Activated CD8-positive, alpha-beta memory T cell treated with anti-CD3 and anti-CD28 coated beads for 24 hours (primary cell): ENCODE data around the gene FCGR1A.
"Not testable (repeated sequence)": the region's sequence is repeated elsewhere in the genome, so short reads cannot be mapped to it uniquely, and the experiment has no call there.

ENCODE experiments used
- DNase-seq: peaks from one replicate; pipeline ENCODE4 v3.0.0-alpha.2; 2020

FCGR1A gene

DNA sequence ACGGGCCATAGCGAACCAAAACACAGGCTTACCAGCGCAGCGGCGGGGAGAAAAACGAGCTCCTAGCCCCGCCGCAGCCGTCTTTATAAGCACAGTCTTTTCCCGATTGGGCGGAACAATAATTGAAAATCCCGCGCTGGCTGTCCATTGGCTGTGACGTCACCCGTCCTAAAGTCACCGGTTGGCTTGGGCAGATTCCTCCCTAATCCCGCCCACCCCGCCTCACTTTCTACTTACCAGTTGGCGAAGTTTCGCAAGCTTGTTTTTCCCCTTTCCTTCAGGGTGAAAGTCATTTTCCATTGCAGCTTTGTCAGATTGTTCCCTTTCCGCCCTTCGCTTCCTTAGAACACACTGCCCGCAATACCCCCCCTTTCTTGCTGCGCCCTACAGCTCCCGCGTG is 58.7 kb downstream of the FCGR1A start:
- DNase-seq, result not testable (repeated sequence)
